HK-2 (cell line): ENCODE data around the gene STIM1.

Source experiments
- DNase-seq: peaks from one replicate; pipeline ENCODE4 v3.0.0-alpha.2; 2018; ENCODE audit not compliant: unreplicated experiment

STIM1 gene

DNA sequence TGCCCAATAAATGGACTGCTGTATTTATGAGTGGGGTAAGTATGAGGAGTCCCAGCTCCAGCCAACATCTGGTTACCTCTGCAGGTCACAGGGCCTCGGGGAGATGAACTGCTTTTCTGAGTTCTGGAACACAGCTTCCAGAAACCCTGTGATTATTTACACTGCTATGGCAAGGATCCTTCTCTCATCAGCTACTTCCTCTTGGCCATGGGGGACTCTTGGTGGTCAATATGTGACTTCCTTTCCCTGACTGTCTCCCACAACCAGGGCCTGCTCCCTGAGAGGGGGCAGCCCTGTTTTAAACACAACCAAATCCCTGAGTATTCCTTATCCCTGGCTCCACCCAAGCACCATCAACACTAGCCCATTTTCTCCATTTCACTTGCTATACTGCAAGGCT, 24.7 kb upstream of the STIM1 start:
- no peak for DNase-seq

DNA sequence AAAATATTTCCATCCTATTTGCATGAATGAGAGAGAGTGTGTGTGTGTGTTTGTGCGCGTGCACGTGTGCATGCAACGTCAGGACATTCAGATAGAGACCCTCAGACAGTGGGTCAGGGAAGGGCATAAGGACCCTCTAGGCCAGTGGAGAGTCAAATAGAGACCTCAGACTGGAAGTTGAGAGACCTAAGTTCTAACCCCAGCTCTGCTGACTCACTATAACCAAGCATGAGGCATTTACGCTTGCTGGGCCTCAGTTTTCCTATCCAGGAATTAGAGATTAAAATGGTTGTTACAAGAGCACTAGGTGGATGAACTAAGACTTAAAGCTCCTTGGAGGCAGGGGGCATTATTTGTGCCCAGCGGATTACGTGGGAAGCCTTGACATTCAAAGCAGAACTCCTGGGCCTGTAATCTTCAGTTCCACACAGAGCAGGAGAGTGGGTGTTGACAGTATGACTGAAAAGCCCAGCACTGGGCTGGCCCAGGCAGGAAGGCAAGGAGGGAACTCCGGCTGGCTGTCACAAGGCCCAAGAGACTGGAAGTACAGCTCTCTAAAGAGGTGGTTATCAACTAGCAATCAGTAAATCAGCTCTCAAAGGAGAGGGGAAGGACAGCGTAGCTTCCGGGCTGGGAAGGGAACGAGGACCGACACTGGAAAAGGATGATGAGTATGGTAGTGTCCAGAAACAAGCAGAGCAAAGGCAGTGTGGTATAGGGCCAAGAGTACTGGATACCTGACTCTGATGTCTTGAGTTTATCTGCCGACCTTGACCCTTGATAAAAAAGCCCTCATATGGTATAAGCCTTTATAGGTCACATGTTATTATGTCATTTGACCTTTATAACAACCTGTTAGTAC, 23.9 kb upstream of the STIM1 start:
- no peak for DNase-seq

DNA sequence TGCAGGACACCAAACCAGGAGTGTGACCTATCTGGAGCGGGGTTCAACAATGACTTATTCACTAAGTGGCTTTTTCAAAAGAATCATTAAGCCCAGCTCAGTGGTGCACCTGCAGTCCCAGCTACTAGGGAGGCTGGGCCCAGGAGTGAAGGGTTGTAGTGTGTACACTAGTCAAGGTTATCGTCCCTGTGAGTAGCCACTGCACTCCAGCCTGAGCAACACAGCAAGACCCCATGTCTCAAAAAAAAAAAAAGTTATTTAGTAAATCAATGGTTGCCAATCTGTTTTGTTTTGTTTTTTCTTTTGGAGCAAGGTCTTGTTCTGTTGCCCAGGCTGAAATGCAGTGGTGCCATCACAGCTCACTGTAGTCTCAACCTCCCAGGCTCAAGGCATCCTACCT, 22.6 kb upstream of the STIM1 start:
- no peak for DNase-seq

DNA sequence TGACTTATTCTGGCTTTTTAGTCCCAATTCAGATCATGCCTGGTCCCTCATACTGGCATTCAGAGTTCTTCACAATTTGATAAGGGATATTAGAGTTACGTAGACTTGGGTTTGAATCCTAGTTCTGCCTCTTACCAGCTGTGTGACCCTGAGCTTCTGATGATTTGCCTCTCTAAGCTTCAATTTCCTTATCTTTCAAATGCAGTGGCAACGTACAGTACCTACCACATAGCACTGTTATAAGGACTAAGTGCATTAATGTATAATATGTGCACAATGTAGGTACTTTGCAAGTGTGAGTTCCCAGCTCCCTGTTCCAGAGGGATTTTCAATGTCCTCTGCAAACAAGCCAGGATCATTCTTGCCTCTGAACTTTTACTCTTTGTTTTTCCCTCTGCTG, 22.0 kb upstream of the STIM1 start:
- DNase-seq, result no peak

DNA sequence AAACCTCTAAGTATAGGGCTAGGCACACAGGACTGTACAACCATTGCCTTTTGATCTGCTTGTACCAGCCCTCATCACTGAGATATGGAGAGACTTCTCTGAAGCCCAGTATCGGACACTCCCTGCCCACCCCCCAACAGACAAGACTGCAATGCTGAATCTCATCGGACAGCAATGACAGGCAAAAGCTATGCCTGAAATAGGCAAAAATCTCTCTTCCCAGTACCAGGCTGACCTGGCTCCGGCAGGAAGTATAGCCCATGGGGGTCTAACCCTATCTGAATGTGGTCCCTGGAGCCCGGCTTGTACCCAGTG, 21.2 kb upstream of the STIM1 start:
- no peak for DNase-seq

DNA sequence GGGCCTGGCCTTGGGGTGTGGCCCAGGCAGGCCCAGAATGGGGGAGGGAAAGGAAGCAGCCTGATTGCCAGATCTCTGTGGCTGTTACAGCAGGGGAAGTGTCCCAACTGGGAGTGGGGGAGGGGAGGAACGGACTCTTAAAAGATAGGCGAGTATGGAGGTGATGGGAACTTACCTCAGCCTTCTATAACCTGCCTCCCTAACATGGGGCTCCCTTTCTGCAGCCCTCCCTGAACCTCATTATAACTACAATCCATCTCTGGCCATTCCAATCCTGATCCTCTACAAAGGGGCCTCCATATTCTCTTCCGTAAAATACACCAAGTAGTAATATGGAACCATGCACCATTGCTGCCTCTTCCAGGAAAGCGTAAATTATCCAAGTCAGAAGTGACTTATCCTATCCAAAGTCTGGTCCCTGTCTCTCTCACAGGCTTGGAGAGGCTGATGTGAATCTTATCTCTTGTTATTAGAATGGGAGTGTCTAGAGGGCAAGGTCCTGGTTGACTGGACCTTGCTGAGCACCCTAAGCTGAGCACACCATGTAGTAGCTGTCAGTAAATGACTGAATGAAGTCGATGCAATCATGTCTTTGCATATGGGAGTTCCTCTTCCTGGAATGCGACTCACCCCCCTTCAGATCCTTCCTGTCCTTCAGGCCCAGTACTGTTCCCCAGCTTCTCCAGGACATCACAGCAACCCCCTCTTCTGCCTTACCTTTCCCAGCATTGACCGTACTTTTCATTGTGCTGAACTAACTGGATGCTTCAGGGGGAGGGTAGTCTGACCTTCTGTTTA, 20.6 kb upstream of the STIM1 start:
- no peak for DNase-seq

DNA sequence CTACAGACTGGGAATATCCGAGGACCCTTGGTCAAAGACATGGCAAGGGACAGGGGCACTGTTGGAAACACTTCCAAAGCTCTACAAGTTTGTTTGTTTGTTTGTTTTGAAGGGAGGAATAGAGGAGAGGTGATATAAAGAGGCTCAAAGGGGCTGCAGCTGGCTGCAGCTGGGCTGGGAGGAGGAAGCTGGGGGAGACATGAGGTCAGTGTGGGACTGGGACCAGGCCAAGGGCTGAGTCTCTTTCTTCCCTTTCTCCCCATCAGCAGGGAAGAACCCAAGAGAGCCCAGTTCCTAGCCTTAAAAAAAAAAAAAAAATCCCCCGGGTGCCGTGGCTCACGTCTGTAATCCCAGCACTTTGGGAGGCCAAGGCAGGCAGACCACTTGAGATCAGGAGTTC, 19.7 kb upstream of the STIM1 start:
- DNase-seq, result no peak

DNA sequence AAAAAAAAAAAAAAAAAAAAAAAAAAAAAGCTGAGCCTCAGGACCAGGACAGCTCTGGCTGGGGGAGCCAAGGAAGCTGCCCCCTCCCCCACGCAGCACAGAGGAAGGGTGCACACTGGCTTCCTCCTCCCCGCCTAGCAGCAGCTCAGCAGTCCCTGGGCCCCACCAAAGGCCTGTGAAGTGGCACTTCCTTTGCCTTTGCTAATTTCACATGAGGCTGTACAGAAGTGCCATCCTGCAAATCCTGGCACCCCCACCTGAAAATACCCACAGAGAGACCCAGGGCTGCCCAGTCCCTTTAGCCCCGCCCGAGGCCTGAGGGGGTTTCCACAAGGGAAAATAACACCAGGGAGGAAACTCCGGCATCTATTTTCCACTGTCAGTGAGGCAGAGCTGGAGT, 18.6 kb upstream of the STIM1 start:
- no peak for DNase-seq

DNA sequence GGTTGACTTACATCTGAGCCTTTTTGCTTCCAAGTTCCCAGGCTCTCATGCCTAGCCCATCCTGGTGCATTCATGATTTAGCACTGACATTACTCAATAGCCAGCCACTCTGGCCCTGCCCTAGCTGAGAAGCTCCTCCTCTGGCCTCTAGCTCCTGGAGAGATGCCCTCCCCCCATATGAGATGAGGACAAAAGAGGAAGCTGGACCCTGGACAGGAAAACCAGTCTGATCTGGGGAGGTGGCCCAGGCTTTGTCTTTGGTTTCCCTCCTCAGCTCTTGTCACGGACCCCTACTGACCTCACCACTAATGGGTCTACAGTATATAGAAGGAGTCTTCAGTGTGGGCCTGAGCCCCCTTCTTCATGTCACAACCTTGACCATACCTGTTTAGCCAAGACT, 17.7 kb upstream of the STIM1 start:
- DNase-seq, result no peak

DNA sequence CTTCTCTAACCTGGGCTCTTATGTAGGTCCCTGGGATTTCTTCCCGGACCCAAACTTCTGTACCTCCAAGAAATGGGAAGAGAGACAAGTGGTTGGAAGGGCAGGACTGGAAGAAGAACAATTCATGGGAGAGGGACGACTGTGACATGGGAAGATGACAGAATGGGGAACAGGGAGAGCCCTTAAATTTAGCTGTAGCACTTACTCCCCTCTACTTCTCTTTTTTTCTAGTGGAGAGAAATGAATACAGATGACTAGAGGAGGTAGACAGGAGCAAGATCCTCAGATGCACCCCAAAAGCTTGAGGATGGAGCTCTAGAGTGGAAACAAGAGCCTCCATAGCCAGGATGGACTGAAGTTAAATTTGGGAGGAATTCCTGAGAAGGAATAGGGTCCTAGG, 17.0 kb upstream of the STIM1 start:
- no peak for DNase-seq

DNA sequence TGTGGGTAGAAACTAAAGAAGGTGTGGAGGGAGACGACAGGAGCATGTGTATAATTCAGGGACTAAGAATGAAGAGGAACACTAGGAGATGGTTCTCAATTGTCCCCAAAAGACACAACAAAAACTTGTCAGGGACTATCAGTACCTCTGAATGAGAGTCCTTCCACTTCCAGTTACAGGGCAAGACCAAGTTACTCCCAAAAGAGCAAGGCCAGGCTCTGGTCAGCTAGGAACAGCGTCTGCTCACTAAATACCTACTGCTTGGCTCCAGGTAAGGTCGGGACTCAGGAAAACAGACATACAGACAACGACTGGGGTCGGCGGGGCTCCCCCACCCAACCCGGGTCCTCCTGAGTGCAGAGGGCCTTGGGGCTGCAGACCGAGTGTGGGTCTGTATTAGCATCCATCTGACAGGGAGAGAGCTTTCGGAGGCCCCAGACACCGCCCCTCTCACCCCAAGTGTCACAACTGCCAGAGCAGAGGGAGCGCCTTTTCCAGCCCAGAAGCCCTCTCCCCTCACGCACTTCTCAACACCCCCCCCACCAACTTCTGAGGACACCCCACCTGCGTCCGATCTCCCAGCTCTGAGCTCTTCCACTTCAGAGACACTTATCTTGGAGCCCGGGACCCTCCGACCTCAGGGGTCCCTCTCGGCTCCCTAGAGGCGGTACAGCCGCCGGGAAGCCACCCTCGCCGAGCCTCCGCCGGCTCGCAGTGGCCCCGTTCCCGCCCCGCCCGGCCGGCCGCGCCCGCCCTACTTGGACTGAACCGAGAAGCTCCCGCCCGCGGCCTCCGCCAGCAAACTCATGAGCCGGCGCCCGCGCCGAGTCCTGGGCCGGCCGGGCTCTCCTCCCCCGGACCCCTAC, 15.2 kb upstream of the STIM1 start:
- DNase-seq, result no peak

DNA sequence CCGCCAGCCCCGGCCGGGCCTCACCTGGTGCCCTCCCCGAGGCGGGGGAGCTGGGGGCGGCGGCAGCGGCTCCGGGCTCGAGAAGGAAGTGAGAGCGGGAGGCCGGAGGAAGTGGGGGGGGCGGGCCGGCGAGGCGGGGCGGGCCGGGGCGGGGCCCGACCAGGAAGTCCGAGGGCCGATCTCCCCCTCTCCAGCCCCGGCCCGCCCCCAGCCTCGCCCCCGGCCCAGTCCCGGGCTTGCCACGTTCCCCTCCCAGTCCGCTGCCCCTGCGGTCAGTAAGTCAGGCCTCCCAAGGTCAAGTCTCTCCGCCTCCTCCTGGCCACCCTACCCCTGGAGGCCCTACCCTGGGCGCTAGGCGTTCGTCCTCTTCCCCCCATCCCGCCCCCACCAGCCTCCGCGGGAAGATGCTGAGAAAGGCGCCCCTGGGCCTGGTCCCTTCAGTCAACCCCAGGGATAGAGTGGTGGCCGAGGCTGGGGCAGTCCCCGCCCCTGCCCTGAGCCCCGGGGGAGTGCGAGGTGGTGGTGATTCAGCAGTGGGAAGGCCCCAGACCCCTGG, 14.5 kb upstream of the STIM1 start, which contains the start of gene RHOG:
Gene RHOG, minus strand, starts transcription at position 90 of the 556 bp plus-strand sequence. CDS start 12,821 bp downstream, outside the sequence.
- peak; percentile 83 for DNase-seq

DNA sequence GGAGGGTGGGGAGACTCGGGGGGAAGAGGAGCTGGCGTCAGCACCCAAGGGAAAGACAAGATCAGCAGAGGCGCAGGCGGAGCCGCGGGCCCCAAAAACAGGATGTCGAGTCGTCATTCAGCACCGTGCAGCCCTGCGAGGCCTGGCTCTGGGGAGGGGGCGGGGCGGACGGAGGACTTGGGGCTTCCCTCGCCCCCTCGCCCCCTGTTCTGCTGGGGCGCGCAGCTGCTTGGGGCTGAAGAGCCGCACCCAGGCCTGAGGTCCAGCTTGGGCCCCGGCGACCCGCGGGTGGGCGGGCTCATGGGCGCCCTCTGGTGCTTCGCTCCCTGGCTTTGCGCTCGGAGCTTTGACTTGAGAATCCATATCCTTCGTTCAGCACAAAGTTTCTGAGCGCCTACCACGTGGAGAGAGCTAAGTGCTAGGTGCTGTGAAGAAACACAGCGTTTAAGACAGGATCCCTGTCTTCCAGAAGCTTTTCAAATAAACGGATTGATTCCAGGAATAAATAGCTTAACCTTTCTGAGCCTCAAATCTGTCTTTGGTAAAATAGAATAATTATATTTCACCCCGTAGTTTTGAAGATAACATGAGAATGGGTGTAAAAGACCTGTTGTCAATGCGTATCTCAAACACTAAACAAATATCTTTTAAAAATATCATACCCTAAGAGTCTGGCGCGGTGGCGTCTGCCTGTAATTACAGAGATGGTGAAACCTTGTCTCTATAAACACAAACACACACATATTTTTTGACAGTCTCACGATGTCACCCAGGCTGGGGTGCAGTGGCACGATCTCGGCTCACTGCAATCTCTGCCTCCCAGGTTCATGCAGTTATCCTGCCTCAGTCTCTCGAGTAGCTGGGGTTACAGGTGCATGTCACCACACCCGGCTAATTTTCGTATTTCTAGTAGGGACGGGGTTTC, 13.8 kb upstream of the STIM1 start:
- DNase-seq, result peak; percentile 80

DNA sequence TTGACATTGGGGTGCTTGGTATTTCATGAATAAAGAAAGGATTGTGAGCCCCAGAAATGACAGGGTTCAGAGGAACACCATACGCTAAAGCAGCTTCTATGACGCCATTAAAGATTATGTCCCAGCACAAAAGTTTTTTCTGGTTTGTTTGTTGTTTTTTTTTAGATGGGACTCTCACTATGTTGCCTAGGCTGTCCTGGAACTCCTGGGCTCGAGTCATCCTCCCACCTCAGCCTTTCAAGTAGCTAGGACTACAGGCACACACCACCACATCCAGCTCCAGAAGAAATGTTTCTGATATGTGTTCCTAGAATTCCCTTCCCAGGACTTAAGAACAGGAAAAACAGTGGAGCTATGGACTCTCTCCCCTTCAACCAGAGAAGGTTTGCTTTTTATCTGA, 12.1 kb upstream of the STIM1 start:
- DNase-seq, result no peak

DNA sequence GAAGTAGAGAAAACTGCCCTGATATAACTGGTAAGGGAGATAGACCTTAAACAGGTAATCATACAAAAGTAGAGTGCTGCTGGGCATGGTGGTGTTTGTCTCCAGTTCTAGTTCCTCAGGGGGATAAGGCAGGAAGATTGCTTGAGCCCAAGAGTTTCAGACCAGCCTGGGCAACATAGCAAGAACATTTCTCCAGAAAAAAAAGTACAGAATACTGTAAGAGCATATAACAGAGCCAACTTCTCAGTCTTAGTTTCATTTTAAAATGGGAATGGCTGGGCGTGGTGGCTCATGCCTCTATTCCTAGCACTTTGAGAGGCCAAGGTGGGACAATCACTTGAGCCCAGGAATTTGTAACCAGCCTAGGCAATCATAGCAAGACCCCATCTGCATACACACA, 10.2 kb upstream of the STIM1 start:
- DNase-seq, result no peak

DNA sequence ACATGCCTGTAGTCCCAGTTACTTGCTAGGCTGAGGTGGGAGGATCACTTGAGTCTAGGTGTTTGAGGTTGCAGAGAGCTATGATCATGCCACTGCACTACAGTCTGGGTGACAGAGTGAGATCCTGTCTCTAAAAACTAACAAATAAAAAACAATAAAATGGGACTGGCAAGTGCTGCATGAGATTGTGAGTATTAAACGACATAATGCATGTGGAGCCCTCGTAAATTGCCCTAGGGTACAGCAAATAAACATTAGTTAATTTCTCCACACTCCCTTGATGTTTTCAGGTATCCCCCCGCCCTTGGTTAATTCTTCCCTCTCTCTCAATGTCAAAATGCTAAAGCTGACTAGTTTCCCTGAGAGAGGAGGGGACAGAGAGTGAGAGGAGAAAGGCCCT, 9.8 kb upstream of the STIM1 start:
- DNase-seq, result no peak

DNA sequence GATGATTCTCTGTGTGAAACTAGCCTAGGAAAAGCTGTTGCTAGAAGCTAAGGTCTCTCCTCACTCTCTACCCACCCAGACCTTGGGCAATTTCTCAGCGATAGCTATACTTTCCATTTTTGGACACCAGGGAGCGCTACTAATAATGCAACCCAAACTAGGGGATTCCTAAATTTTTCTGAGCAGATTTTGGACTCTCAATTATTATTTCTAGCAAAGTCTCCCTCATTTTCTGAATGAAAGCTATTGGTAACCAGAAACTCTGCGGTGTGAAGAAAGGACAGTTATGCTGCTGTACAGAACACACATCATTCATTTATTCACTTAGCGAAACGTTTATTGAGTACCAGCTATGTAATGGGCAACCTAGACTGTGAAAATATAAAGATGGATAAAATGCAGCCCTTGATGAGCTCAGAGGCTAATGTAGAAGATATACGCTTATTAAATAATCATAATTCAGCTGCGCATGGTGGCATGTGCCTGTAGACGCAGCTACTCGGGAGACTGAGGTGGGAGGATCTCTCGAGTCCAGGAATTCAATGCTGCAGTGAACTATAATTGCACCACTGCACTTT, 6.1 kb upstream of the STIM1 start:
- DNase-seq, result no peak

DNA sequence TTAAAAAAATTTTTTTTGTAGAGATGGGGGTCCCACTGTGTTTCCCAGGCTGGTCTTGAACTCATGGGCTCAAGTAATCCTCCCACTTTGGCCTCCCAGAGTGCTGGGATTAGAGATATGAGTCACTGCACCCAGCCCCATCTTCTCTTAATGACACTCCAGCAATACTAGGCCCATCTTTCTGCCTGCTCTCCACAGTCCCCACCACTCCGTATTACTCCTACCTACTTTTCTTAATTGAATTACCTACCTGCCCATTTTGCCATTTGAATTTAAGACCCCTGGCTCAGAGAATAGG, 2.0 kb upstream of the STIM1 start:
- DNase-seq, result no peak

DNA sequence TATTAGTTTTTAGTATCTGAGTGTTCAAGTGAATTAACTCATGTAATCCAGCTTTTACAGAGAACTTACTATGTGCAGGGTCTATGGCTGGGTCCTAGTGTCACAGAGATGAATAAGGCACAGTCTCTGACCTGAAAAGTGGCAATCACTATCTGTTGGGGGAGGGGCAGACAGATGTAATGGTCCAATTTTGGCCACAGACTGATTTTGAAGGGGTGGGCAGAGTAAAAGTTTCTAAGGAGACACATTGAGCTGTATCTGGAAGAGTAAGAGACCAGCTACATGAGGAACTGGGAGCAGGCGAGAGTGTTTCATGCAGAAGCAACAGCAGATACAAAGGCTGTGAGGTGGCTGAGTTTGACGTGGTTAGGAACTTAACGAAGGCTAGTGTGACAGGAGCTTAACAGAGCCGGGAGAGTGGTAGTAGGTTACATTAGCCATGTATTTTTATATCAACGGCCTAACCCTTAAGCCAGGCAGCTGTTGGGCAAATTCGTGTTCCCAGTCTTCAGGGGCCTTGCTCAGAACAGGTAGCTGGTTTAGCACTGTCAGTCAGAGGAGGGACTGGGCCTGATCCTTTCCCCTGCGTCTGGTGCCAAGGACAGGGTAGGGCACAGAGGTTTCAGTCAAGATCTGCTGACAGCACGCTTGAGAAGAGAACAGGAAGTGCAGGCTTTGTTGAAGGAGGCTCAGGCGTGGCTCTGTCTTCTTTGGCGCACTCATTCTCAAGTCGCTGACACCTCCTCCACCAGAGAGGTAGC, 1.4 kb upstream of the STIM1 start:
- DNase-seq, result no peak

DNA sequence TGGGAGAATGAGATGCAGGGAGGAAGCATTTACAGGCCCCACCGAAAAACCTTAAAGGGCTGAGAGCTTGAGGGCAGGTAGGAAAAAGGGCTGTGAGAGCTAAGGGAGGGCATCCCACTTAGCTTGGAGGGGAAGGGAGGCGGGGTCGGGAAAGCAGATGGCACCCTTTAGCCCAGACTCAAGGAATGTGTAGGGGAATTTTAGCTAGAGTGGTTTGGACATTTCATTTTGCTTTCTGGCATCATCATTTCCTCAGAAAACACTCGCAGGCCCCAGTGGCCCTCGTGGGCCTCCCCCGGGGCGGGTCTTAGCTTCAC, 846 bp upstream of the STIM1 start:
- DNase-seq, result no peak
